Measurements from ENCODE around the gene DPP3. TPM values are rescaled to one million over a fixed set of nuclear protein-coding genes. Genes with fewer than 3 reads are reported as not detected.
"Not testable (repeated sequence)": the region's sequence is repeated elsewhere in the genome, so short reads cannot be mapped to it uniquely, and the experiment has no call there.

DPP3 gene
- total RNA-seq, 4 donors from 2014 or later = 2.1 to 14.1 (median 8.7) TPM

- no peak overlapping the region for H3K4me3 ChIP-seq
- no peaks in the 10 kb centered on the region for H3K27me3 ChIP-seq
- TF ChIP-seq CTCF (IDR thresholded peaks at IDR 0.05) (no peak), POLR2A (IDR thresholded peaks at IDR 0.05) (no peak)
- no peaks in the 10 kb centered on the region for H3K9me3 ChIP-seq
- no peak for DNase-seq
- intact Hi-C loops (cut with DNase I; ENCODE audit: low total_unique reads) = no loop called here
- H3K36me3 ChIP-seq = no peaks in the 10 kb centered on the region
- H3K4me1 ChIP-seq = no peaks in the 10 kb centered on the region
- no peak overlapping the region for H3K27ac ChIP-seq
Measured at GRCh38 chr11:66459138-66459778, 21.0 kb upstream of the DPP3 start.

DNA sequence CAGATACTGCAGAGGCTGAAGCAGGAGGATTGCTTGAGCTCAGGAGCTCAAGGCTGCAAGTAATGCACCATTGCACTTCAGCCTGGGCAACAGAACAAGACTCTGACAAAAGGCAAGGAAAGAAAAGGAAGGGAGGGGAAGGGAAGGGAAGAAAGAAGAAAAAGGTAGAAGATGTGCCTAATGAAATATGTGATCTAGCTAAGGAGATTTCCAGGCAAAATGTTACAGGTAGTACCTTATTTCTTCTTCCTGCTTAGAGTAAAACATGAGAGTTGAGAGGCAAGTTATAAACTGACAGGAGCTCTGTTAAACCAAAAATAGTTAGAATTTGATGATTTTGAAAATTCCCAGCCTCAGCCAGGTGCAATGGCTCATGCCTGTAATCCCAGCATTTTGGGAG lies 18.2 kb upstream of the DPP3 start:
- intact Hi-C loops (cut with DNase I; ENCODE audit: low total_unique reads) = no loop called here
- no peak overlapping the region for H3K4me3 ChIP-seq
- H3K9me3 ChIP-seq = no peaks in the 10 kb centered on the region
- no peaks in the 10 kb centered on the region for H3K36me3 ChIP-seq
- no peak overlapping the region for H3K27ac ChIP-seq
- DNase-seq = no peak
- no peaks in the 10 kb centered on the region for H3K4me1 ChIP-seq
- no peaks in the 10 kb centered on the region for H3K27me3 ChIP-seq
- no peak for TF ChIP-seq POLR2A (IDR thresholded peaks at IDR 0.05)
- no peak for TF ChIP-seq CTCF (IDR thresholded peaks at IDR 0.05)

GRCh38 chr11:66462911-66463310 lies 17.3 kb upstream of the DPP3 start:
- intact Hi-C loops (cut with DNase I; ENCODE audit: low total_unique reads) = no loop called here
- TF ChIP-seq CTCF (IDR thresholded peaks at IDR 0.05) (no peak), POLR2A (IDR thresholded peaks at IDR 0.05) (no peak)
- H3K36me3 ChIP-seq = no peaks in the 10 kb centered on the region
- H3K4me1 ChIP-seq = peaks cover 0 to 4% of the 10 kb centered on the region in 2 donors
- no peak overlapping the region for H3K27ac ChIP-seq
- no peak overlapping the region for H3K4me3 ChIP-seq
- DNase-seq = no peak
- no peaks in the 10 kb centered on the region for H3K9me3 ChIP-seq
- H3K27me3 ChIP-seq = no peaks in the 10 kb centered on the region

GRCh38 chr11:66464116-66464515 lies 16.1 kb upstream of the DPP3 start:
- intact Hi-C loops (cut with DNase I; ENCODE audit: low total_unique reads); H3K27ac ChIP-seq; DNase-seq; H3K27me3 ChIP-seq; H3K36me3 ChIP-seq; H3K9me3 ChIP-seq; H3K4me1 ChIP-seq; H3K4me3 ChIP-seq: not testable (repeated sequence)

DNA sequence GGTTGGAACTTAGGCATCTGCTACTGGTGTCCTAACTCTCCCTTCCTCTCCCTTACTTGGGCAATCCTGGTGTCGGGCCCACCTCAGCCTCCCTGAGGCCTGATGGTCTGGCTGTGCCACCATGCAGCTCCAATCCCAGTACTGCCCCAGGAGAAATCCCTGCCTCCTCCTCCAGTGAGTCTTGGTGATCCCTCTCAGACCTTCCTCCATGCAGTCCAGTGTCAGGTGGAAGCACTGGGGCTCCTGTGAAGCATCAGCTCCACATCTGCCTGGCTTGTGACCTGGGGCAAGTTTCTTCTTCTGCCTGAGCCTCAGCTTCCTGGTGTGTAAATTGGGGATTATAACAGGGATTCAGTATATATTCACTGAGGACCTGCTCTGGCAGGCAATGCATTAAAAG lies 15.3 kb upstream of the DPP3 start:
- intact Hi-C loops (cut with DNase I; ENCODE audit: low total_unique reads) = no loop called here
- peaks cover 0 to 6% of the 10 kb centered on the region in 2 donors for H3K4me1 ChIP-seq
- H3K27ac ChIP-seq = no peak overlapping the region
- H3K27me3 ChIP-seq = no peaks in the 10 kb centered on the region
- no peak for DNase-seq
- no peaks in the 10 kb centered on the region for H3K9me3 ChIP-seq
- H3K4me3 ChIP-seq = no peak overlapping the region
- TF ChIP-seq CTCF (IDR thresholded peaks at IDR 0.05) = no peak
- no peak for TF ChIP-seq POLR2A (IDR thresholded peaks at IDR 0.05)
- H3K36me3 ChIP-seq = no peaks in the 10 kb centered on the region
